ENCODE measurements around the gene PHF1.

The PHF1 gene

DNA sequence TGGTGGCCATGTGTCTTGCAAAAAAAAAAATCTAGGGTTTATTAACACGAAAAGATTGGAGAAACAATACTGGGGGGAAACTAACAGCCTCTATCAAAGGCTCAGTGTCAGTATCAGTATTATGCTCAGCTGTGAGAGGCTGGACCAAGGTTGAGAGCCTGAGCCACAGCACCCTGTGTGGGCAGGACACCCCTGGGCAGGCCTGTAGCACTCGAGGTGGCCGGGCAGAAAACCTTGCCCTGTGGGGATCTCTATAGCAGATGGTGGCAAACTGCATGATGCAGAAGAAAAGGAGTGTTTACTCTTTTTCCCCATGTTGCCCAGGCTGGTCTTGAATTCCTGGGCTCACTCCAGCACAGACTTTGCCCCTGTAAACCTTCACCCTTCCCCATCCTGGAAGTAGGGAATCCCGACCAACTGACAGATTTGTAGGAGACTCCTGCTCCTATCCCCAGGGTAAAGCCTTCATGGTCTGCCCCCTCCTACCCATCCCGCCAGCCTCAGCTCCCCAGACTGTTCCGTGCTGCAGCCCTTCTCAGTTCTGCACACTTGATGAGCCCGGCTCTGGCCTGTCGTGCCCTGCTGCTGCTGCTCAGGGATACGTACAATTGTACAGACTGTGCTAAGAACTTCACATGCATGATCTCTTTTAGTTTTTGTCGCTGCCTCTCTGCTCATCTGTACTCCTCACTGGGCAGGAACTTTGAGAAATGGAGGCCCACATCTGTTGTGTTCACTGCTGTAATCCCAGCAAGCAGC lies 27.2 kb upstream of the PHF1 start:
- TF ChIP-seq ZNF138 (tag by site-specific recombination; IDR thresholded peaks at IDR 0.05; ENCODE audit: borderline replicate concordance) (no peak), ZIC2 (tag by site-specific recombination; IDR thresholded peaks at IDR 0.05) (no peak), ZNF785 (tag by site-specific recombination; IDR thresholded peaks at IDR 0.05) (no peak), ZNF48 (tag by site-specific recombination; IDR thresholded peaks at IDR 0.05) (no peak), ZBTB7A (tag by site-specific recombination; IDR thresholded peaks at IDR 0.05; ENCODE audit: low read depth) (no peak), ZNF571 (tag by site-specific recombination; IDR thresholded peaks at IDR 0.05) (no peak), ZNF555 (tag by site-specific recombination; conservative IDR thresholded peaks at IDR 0.05) (no peak), ZNF677 (tag by site-specific recombination; IDR thresholded peaks at IDR 0.05) (no peak), ZNF341 (tag by site-specific recombination; IDR thresholded peaks at IDR 0.05; ENCODE audit: low read depth) (no peak), KLF7 (tag by site-specific recombination; IDR thresholded peaks at IDR 0.05; ENCODE audit: borderline replicate concordance) (no peak), ZFP3 (tag by site-specific recombination; IDR thresholded peaks at IDR 0.05; ENCODE audit: low read depth) (no peak), MYNN (tag by site-specific recombination; IDR thresholded peaks at IDR 0.05; ENCODE audit: borderline replicate concordance) (no peak), IKZF3 (tag by site-specific recombination; IDR thresholded peaks at IDR 0.05) (no peak)
- TF ChIP-seq, protein P1, sequence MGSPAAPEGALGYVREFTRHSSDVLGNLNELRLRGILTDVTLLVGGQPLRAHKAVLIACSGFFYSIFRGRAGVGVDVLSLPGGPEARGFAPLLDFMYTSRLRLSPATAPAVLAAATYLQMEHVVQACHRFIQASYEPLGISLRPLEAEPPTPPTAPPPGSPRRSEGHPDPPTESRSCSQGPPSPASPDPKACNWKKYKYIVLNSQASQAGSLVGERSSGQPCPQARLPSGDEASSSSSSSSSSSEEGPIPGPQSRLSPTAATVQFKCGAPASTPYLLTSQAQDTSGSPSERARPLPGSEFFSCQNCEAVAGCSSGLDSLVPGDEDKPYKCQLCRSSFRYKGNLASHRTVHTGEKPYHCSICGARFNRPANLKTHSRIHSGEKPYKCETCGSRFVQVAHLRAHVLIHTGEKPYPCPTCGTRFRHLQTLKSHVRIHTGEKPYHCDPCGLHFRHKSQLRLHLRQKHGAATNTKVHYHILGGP (tag by site-specific recombination; IDR thresholded peaks at IDR 0.05) = no peak
- TF ChIP-seq, protein P2, sequence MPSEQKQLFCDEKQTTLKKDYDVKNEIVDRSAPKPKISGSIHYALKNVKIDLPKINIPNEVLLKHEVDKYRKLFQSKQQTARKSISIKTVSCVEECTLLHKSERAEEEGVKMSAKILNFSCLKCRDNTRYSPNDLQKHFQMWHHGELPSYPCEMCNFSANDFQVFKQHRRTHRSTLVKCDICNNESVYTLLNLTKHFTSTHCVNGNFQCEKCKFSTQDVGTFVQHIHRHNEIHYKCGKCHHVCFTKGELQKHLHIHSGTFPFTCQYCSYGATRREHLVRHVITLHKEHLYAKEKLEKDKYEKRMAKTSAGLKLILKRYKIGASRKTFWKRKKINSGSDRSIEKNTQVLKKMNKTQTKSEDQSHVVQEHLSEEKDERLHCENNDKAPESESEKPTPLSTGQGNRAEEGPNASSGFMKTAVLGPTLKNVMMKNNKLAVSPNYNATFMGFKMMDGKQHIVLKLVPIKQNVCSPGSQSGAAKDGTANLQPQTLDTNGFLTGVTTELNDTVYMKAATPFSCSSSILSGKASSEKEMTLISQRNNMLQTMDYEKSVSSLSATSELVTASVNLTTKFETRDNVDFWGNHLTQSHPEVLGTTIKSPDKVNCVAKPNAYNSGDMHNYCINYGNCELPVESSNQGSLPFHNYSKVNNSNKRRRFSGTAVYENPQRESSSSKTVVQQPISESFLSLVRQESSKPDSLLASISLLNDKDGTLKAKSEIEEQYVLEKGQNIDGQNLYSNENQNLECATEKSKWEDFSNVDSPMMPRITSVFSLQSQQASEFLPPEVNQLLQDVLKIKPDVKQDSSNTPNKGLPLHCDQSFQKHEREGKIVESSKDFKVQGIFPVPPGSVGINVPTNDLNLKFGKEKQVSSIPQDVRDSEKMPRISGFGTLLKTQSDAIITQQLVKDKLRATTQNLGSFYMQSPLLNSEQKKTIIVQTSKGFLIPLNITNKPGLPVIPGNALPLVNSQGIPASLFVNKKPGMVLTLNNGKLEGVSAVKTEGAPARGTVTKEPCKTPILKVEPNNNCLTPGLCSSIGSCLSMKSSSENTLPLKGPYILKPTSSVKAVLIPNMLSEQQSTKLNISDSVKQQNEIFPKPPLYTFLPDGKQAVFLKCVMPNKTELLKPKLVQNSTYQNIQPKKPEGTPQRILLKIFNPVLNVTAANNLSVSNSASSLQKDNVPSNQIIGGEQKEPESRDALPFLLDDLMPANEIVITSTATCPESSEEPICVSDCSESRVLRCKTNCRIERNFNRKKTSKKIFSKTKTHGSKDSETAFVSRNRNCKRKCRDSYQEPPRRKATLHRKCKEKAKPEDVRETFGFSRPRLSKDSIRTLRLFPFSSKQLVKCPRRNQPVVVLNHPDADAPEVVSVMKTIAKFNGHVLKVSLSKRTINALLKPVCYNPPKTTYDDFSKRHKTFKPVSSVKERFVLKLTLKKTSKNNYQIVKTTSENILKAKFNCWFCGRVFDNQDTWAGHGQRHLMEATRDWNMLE (tag by site-specific recombination; conservative IDR thresholded peaks at IDR 0.05; ENCODE audit: low read depth) = no peak
- TF ChIP-seq, protein P3, sequence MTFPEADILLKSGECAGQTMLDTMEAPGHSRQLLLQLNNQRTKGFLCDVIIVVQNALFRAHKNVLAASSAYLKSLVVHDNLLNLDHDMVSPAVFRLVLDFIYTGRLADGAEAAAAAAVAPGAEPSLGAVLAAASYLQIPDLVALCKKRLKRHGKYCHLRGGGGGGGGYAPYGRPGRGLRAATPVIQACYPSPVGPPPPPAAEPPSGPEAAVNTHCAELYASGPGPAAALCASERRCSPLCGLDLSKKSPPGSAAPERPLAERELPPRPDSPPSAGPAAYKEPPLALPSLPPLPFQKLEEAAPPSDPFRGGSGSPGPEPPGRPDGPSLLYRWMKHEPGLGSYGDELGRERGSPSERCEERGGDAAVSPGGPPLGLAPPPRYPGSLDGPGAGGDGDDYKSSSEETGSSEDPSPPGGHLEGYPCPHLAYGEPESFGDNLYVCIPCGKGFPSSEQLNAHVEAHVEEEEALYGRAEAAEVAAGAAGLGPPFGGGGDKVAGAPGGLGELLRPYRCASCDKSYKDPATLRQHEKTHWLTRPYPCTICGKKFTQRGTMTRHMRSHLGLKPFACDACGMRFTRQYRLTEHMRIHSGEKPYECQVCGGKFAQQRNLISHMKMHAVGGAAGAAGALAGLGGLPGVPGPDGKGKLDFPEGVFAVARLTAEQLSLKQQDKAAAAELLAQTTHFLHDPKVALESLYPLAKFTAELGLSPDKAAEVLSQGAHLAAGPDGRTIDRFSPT (tag by site-specific recombination; IDR thresholded peaks at IDR 0.05) = no peak
- TF ChIP-seq, protein P4, sequence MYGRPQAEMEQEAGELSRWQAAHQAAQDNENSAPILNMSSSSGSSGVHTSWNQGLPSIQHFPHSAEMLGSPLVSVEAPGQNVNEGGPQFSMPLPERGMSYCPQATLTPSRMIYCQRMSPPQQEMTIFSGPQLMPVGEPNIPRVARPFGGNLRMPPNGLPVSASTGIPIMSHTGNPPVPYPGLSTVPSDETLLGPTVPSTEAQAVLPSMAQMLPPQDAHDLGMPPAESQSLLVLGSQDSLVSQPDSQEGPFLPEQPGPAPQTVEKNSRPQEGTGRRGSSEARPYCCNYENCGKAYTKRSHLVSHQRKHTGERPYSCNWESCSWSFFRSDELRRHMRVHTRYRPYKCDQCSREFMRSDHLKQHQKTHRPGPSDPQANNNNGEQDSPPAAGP (tag by site-specific recombination; IDR thresholded peaks at IDR 0.05) = no peak
- Histone ChIP-seq H3K36me3 (ENCODE audit: control insufficient read depth in 2 of 2, insufficient read depth in 1 of 2, low read length in 2 of 2) (no peaks in the 10 kb centered on the region), H3K4me1 (ENCODE audit: control insufficient read depth, insufficient read depth, low read length) (no peaks in the 10 kb centered on the region), H3K27ac (ENCODE audit: extremely low read depth, low read depth, low read length) (no peak overlapping the region), H3K9me3 (ENCODE audit: control insufficient read depth, insufficient read depth, low read depth, low read length) (no peaks in the 10 kb centered on the region), H3K4me3 (ENCODE audit: low read depth, low read length) (no peak overlapping the region)
- ChIA-PET CTCF (interaction anchor here (0.6 to 1.5 kb wide), 13 partner anchors 8 to 305 kb away, joined by 3 to 7 read pairs (median 3); no protein-coding TSS in a partner anchor), POLR2A (no interaction called here)
